Measurements from ENCODE around the gene ITGA4. TPM values are rescaled to one million over a fixed set of nuclear protein-coding genes. Genes with fewer than 3 reads are reported as not detected.

Gene ITGA4
- total RNA-seq (10 to 100 TPM in 1 of 9 donors, 1 to 10 TPM in 6, under 1 TPM in 2; 0.69 to 16.5 (median 1.8) TPM), polyA plus RNA-seq (under 1 TPM; 0.23 to 0.80 TPM)
- long read RNA-seq, donor 1, partial matches to known transcripts: 0 of 2 reads
- long read RNA-seq, donor 1, other reads (novel, unspliced or antisense): 1 of 2 reads
- long read RNA-seq, donor 2, full-length matches to known transcripts: 1 of 1 reads
- long read RNA-seq, donor 2, partial matches to known transcripts: 0 of 1 reads
- long read RNA-seq, donor 2, other reads (novel, unspliced or antisense): 0 of 1 reads
- long read RNA-seq, donor 3, full-length matches to known transcripts: 1 of 2 reads
- long read RNA-seq, donor 3, partial matches to known transcripts: 0 of 2 reads
- long read RNA-seq, donor 3, other reads (novel, unspliced or antisense): 1 of 2 reads

DNA sequence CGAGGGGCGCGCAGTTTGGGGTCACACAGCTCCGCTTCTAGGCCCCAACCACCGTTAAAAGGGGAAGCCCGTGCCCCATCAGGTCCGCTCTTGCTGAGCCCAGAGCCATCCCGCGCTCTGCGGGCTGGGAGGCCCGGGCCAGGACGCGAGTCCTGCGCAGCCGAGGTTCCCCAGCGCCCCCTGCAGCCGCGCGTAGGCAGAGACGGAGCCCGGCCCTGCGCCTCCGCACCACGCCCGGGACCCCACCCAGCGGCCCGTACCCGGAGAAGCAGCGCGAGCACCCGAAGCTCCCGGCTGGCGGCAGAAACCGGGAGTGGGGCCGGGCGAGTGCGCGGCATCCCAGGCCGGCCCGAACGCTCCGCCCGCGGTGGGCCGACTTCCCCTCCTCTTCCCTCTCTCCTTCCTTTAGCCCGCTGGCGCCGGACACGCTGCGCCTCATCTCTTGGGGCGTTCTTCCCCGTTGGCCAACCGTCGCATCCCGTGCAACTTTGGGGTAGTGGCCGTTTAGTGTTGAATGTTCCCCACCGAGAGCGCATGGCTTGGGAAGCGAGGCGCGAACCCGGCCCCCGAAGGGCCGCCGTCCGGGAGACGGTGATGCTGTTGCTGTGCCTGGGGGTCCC is at the start of gene ITGA4:
Gene ITGA4, plus strand, starts transcription at position 266 of the 620 bp plus-strand sequence. Its CDS starts 269 bp downstream, at position 535.
- intact Hi-C loops (cut with DNase I): loop anchor here in 5 of 10 donors (2.0 to 10.0 kb wide), 6 partner anchors 142 to 355 kb away; no protein-coding TSS in a partner anchor
- peak; percentile 66 to 98 (median 96) for ATAC-seq
- WGBS, 4 donors: 0 to 1% (median 1%) methylated on average over 8 to 67 of the region's 67 CpGs
- peak; percentile 63 to 92 (median 74) for DNase-seq
- Histone ChIP-seq H3K27ac (peak within 1 kb of the TSS in 10 of 12 donors; percentile 26 to 92 (median 48)), H3K36me3 (no peaks in the 10 kb centered on the region), H3K4me1 (peaks cover 0 to 36% (median 6%) of the 10 kb centered on the region in 12 donors), H3K9me3 (no peaks in the 10 kb centered on the region), H3K27me3 (peaks cover 3 to 35% (median 21%) of the 10 kb centered on the region in 9 donors), H3K4me3 (peak within 1 kb of the TSS; percentile 22 to 66 (median 57))
- TF ChIP-seq POLR2A (IDR thresholded peaks at IDR 0.05): no peak
- TF ChIP-seq, protein P1, sequence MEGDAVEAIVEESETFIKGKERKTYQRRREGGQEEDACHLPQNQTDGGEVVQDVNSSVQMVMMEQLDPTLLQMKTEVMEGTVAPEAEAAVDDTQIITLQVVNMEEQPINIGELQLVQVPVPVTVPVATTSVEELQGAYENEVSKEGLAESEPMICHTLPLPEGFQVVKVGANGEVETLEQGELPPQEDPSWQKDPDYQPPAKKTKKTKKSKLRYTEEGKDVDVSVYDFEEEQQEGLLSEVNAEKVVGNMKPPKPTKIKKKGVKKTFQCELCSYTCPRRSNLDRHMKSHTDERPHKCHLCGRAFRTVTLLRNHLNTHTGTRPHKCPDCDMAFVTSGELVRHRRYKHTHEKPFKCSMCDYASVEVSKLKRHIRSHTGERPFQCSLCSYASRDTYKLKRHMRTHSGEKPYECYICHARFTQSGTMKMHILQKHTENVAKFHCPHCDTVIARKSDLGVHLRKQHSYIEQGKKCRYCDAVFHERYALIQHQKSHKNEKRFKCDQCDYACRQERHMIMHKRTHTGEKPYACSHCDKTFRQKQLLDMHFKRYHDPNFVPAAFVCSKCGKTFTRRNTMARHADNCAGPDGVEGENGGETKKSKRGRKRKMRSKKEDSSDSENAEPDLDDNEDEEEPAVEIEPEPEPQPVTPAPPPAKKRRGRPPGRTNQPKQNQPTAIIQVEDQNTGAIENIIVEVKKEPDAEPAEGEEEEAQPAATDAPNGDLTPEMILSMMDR (IDR thresholded peaks at IDR 0.05): peak; percentile 35 to 75 (median 58)

DNA sequence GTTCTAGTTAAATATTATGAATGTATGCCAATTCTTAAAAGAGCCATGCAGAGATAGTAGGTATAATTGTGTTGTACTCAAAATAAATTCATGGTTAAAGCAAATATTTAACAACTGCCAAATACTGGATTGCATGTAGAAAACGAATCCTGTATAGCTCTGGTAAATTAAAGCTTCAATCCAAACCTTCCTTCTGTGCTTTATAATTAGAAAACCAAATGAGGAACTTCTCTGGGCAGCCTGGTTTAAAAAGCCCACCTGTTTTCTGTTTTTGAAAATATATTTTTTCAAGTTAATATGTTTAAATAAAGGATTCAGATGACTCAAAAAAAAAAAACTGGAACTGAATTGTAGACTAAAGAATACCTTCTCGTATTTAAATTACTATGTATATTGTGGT is 48.3 kb upstream of the ITGA4 start:
- Histone ChIP-seq H3K36me3 (no peaks in the 10 kb centered on the region), H3K4me3 (no peak overlapping the region), H3K9me3 (peaks cover 0 to 12% (median under 1%) of the 10 kb centered on the region in 12 donors), H3K4me1 (peaks cover 0 to 17% (median 0%) of the 10 kb centered on the region in 12 donors), H3K27ac (no peak overlapping the region), H3K27me3 (no peaks in the 10 kb centered on the region)
- intact Hi-C loops (cut with DNase I): loop anchor here in 1 of 10 donors (10.0 kb wide), 1 partner anchor 134 kb away; no protein-coding TSS in a partner anchor
- TF ChIP-seq, protein P1 (IDR thresholded peaks at IDR 0.05): no peak
- TF ChIP-seq POLR2A (IDR thresholded peaks at IDR 0.05): no peak
- WGBS, 4 donors: 48 to 62% (median 60%) methylated on average over 2 of the region's 2 CpGs
- ATAC-seq (no peak), DNase-seq (no peak)

DNA sequence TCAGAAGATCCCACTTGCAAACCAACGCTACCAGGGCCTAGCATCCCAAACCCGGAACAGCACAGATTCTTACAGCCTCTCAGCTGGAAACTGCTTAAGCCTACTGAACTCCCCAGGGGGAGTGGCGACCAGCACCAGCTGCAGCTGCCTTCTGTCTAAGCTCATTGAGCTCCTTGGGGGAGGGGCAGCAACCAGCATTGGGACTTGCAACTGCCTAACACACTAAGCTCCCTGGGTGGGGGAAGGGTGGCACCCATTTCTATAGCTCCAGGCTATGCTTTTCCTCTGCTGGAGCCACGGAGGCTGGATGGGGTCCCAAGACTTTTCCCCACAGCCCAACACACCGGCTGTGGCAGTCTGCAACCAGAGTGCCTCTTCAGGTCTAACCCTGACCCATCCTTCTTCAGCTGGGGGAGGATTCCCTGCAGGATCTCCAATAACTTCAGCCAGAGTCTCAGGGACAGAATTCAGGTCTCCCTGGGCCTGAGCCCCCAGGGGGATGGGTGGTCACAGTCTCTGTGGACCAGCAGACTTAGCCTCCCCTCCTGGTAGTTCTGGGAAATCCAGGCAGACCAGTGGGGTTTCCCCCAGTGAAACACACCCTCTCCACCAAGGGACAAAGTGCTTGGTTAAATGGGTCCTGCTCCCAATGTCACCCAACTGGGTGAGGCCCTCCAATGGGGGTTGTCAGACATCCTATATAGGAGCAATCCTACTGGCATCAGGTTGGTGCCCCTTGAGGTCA is 45.9 kb upstream of the ITGA4 start:
- H3K4me3 ChIP-seq: no peak overlapping the region
- DNase-seq: peak in 4 of 5 donors; percentile 20 to 40 (median 32)

More for the DNA sequence above, 45.9 kb upstream of the ITGA4 start:
- no peaks in the 10 kb centered on the region for H3K27me3 ChIP-seq
- ATAC-seq: no peak
- 24 to 53% (median 39%) methylated on average over 4 to 5 of the region's 5 CpGs for WGBS, 4 donors
- peaks cover 0 to 30% (median 3%) of the 10 kb centered on the region in 12 donors for H3K9me3 ChIP-seq
- intact Hi-C loops (cut with DNase I): no loop called here
- peaks cover 0 to 17% (median 0%) of the 10 kb centered on the region in 12 donors for H3K4me1 ChIP-seq
- TF ChIP-seq POLR2A (IDR thresholded peaks at IDR 0.05): no peak
- TF ChIP-seq, protein P1 (IDR thresholded peaks at IDR 0.05): no peak
- H3K27ac ChIP-seq: no peak overlapping the region
- no peaks in the 10 kb centered on the region for H3K36me3 ChIP-seq
